ENCODE results near the gene DCLK1.

GRCh38 chr13:35887115-35887666 is 244.0 kb downstream of the DCLK1 start:
- TF ChIP-seq CTCF (IDR thresholded peaks at IDR 0.05), result no peak
- no peak for TF ChIP-seq POLR2A (IDR thresholded peaks at IDR 0.05)

All from prostate gland (tissue), 2 donors.